Measurements from ENCODE around the gene ARMH2.

ARMH2 gene

GRCh38 chr6:24798740-24799540 lies at the start of gene ARMH2:
ARMH2 (minus strand) TSS chr6:24798917; CDS start chr6:24798857, 60 bp downstream.
- no peak for DNase-seq

GRCh38 chr6:24848461-24848860 lies 49.7 kb upstream of the ARMH2 start:
- no peak for DNase-seq

GRCh38 chr6:24847402-24847801 lies 48.7 kb upstream of the ARMH2 start:
- DNase-seq: no peak

GRCh38 chr6:24845578-24845977 lies 46.9 kb upstream of the ARMH2 start:
- no peak for DNase-seq

GRCh38 chr6:24844903-24845302 lies 46.2 kb upstream of the ARMH2 start:
- no peak for DNase-seq

GRCh38 chr6:24844061-24844460 lies 45.3 kb upstream of the ARMH2 start:
- no peak for DNase-seq

GRCh38 chr6:24840187-24840586 lies 41.5 kb upstream of the ARMH2 start:
- DNase-seq: no peak

GRCh38 chr6:24838994-24839393 lies 40.3 kb upstream of the ARMH2 start:
- DNase-seq: no peak

GRCh38 chr6:24838081-24838480 lies 39.4 kb upstream of the ARMH2 start:
- no peak for DNase-seq

- DNase-seq: no peak
Observed at GRCh38 chr6:24836109-24836508, 37.4 kb upstream of the ARMH2 start.

GRCh38 chr6:24833711-24834386 lies 35.1 kb upstream of the ARMH2 start:
- no peak for DNase-seq

- no peak for DNase-seq
Observed at GRCh38 chr6:24832794-24833193, 34.1 kb upstream of the ARMH2 start.

GRCh38 chr6:24831771-24832716 lies 33.3 kb upstream of the ARMH2 start:
- DNase-seq: no peak

- DNase-seq: no peak
Observed at GRCh38 chr6:24829657-24830056, 30.9 kb upstream of the ARMH2 start.

- no peak for DNase-seq
Observed at GRCh38 chr6:24827970-24828369, 29.3 kb upstream of the ARMH2 start.

- DNase-seq: no peak
Observed at GRCh38 chr6:24827162-24827561, 28.4 kb upstream of the ARMH2 start.

- no peak for DNase-seq
Observed at GRCh38 chr6:24825130-24825630, 26.5 kb upstream of the ARMH2 start.

GRCh38 chr6:24824142-24824938 lies 25.6 kb upstream of the ARMH2 start:
- no peak for DNase-seq

GRCh38 chr6:24823185-24823584 lies 24.5 kb upstream of the ARMH2 start:
- DNase-seq: no peak

GRCh38 chr6:24822696-24823095 lies 24.0 kb upstream of the ARMH2 start:
- DNase-seq: no peak

GRCh38 chr6:24821860-24822444 lies 23.2 kb upstream of the ARMH2 start:
- DNase-seq: no peak

- no peak for DNase-seq
Observed at GRCh38 chr6:24818346-24818745, 19.6 kb upstream of the ARMH2 start.

All from GOT3 (cell line).